ENCODE measurements around the gene LRIG1.

DNA sequence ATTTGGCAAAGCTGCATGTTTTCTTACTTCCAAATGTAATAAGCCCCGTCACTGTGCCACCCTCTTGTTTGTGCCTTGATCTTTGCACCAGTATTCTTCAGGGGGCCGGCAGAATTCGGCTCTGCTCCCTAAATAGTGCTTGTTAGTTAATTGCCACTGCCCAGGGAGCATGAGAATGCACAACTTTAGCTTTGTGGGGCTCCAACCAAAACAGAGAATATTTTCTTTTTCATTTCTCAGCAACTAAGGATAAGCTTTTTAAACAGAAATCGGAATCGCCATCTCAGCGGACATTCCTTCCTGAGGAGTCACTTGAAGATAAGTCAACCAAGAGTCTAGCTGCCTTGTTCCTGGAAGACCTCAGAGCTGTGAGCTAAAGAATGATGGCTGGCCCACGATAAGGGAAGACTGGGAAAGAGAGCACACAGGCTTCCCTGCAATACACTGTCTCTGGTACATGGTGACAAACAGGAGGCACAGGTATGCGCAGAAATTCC is 106.0 kb downstream of the LRIG1 start:
- TF ChIP-seq, protein P1, sequence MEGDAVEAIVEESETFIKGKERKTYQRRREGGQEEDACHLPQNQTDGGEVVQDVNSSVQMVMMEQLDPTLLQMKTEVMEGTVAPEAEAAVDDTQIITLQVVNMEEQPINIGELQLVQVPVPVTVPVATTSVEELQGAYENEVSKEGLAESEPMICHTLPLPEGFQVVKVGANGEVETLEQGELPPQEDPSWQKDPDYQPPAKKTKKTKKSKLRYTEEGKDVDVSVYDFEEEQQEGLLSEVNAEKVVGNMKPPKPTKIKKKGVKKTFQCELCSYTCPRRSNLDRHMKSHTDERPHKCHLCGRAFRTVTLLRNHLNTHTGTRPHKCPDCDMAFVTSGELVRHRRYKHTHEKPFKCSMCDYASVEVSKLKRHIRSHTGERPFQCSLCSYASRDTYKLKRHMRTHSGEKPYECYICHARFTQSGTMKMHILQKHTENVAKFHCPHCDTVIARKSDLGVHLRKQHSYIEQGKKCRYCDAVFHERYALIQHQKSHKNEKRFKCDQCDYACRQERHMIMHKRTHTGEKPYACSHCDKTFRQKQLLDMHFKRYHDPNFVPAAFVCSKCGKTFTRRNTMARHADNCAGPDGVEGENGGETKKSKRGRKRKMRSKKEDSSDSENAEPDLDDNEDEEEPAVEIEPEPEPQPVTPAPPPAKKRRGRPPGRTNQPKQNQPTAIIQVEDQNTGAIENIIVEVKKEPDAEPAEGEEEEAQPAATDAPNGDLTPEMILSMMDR (IDR thresholded peaks at IDR 0.05): no peak
- TF ChIP-seq POLR2A (IDR thresholded peaks at IDR 0.05; ENCODE audit: low read depth) (no peak), POLR2AphosphoS5 (IDR thresholded peaks at IDR 0.05) (no peak), EP300 (IDR thresholded peaks at IDR 0.05) (no peak)
